ENCODE results near the gene PPT1.

DNA sequence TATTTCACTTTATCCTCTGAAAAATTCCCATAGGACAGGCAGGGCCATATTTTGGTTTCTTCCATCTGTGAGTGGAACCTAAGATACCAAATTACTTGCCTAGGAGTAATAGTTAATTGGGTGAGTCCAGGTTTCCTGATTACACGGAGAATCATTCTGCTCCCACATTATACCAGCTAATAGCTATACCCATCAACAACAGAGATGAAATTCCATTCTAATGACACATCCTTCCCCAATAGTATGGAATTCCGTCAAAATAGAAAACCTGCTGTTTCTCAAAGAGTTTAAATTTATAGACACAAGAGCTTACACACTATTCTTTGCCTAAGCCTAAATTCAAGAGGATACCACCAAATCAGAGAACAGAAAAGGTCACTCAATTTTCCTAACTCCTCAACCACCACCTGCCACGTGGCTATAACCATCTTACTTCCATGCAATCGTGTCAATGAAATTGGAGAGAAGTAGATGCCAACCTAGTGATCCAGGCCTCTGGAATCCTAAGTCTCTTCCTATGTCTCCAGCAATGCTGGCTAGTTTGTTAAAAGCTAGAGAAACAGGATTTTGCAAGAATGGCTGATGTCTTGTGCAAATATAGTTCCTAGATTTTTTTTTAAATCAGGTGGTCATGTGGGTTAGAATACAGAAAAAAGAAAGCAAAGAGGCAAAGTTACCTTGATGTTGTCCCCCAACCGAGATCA lies 6.2 kb downstream of the PPT1 start:
- TF ChIP-seq FOXK2 (IDR thresholded peaks at IDR 0.05) (no peak), SP1 (IDR thresholded peaks at IDR 0.05) (no peak), CTBP1 (IDR thresholded peaks at IDR 0.05; ENCODE audit: borderline replicate concordance) (no peak), SUZ12 (IDR thresholded peaks at IDR 0.05) (no peak), HDGF (IDR thresholded peaks at IDR 0.05; ENCODE audit: borderline replicate concordance) (no peak), ELF4 (IDR thresholded peaks at IDR 0.05) (no peak), FOXM1 (IDR thresholded peaks at IDR 0.05; ENCODE audit: borderline replicate concordance) (no peak), LEF1 (IDR thresholded peaks at IDR 0.05; ENCODE audit: borderline replicate concordance) (no peak), ARNT (IDR thresholded peaks at IDR 0.05) (no peak), FOXA1 (IDR thresholded peaks at IDR 0.05) (no peak), BHLHE40 (IDR thresholded peaks at IDR 0.05; ENCODE audit: borderline replicate concordance) (no peak), NFRKB (IDR thresholded peaks at IDR 0.05) (no peak)
- TF ChIP-seq, protein P1, sequence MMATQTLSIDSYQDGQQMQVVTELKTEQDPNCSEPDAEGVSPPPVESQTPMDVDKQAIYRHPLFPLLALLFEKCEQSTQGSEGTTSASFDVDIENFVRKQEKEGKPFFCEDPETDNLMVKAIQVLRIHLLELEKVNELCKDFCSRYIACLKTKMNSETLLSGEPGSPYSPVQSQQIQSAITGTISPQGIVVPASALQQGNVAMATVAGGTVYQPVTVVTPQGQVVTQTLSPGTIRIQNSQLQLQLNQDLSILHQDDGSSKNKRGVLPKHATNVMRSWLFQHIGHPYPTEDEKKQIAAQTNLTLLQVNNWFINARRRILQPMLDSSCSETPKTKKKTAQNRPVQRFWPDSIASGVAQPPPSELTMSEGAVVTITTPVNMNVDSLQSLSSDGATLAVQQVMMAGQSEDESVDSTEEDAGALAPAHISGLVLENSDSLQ (IDR thresholded peaks at IDR 0.05), result no peak

All from HEK293T (cell line).